ENCODE measurements around the gene SRP54.
"Not testable (repeated sequence)": the region's sequence is repeated elsewhere in the genome, so short reads cannot be mapped to it uniquely, and the experiment has no call there.

SRP54 gene

DNA sequence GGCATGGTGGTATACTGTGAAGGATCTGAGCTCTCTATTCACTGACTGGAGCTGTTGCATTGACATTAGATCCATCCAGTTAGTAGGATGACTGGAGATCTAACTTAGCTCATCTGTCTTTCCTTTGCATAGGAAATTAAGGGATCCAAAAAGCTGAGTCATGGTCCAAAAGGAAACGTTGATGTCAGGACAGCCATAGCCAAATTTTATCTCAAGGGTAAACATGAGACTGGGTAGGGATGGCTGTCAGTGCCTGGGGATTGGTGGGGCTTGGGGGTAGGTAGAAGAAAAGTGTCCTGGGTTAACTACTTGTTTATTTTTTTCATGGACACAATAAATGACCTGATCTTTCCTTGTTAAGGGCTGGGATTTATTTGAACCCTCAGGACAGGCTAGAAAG, 67.9 kb downstream of the SRP54 start:
- DNase-seq: no peak

DNA sequence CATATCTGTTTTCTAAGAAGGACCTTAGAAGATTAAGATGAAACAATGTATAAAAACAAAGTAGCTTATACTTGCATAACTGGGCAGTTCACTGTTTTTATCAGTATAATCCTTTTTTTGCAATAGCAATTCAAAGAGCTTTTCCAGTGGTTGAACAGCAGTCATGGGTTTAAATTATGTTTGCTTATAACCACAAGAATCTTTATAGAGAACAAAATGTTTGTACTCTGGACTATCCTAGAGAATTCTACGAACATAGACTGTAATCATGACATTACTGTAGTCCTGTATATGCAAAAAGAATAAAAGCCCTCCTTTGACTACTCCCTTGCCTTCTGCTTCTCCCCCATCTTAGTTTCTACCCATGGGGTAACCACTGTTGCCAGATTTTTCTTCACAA, 69.0 kb downstream of the SRP54 start:
- no peak for DNase-seq

DNA sequence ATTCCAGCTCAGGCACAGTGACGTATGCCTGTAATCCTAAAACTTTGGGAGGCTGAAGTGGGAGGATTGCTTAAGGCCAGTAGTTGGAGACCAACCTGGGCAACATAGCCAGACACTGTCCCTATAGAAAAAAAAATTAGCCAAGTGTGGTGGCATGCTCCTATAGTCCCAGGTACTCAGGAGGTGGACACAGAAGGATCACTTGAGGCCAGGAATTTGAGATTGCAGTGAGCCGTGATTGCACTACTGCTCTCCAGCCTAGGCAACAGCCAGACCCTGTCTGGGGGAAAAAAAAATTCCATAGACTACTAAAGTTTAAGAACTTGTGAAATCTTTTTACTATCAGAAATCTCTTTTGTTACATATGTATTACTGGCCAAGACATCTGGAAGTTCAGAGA, 69.8 kb downstream of the SRP54 start:
- DNase-seq: no peak

DNA sequence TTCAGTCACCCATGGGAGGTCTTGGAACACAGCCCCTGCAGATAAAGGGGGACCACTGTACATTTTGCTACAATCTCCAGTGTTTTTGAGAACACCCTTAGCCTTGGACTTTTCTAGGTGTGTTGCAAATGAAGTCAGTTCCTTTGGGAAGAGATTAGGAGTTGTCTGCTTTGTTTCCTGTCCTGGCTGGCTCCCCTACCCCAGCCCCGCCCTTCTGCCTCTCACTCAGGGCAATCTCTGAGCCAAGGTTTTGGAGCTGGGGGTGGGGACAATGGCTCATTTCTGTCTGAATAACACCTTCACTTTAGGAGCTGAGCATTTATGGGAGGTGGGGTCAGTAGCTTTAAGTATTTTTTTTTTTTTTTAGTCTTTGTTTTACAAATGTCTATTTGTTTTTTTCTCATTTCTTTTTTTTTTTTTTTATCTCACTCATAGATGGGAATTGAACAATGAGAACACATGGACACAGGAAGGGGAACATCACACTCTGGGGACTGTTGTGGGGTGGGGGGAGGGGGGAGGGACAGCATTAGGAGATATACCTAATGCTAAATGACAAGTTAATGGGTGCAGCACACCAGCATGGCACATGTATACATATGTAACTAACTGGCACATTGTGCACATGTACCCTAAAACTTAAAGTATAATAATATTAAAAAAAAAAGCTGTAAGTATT, 78.5 kb downstream of the SRP54 start:
- not testable (repeated sequence) for DNase-seq

DNA sequence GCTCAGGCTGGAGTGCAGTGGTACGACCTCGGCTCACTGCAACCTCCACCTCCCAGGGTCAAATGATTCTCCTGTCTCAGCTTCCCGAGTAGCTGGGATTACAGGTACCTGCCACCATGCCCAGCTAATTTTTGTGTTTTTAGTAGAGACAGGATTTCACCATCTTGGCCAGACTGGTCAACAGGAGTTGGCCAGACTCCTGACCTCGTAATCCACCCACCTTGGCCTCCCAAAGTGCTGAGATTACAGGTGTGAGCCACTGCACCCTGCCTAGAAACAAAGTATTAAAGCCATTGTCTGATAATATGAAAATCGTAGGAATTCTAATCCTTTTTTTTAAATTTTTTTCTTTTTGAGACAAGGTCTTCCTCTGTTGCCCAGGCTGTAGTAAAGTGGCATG, 82.9 kb downstream of the SRP54 start:
- not testable (repeated sequence) for DNase-seq

DNA sequence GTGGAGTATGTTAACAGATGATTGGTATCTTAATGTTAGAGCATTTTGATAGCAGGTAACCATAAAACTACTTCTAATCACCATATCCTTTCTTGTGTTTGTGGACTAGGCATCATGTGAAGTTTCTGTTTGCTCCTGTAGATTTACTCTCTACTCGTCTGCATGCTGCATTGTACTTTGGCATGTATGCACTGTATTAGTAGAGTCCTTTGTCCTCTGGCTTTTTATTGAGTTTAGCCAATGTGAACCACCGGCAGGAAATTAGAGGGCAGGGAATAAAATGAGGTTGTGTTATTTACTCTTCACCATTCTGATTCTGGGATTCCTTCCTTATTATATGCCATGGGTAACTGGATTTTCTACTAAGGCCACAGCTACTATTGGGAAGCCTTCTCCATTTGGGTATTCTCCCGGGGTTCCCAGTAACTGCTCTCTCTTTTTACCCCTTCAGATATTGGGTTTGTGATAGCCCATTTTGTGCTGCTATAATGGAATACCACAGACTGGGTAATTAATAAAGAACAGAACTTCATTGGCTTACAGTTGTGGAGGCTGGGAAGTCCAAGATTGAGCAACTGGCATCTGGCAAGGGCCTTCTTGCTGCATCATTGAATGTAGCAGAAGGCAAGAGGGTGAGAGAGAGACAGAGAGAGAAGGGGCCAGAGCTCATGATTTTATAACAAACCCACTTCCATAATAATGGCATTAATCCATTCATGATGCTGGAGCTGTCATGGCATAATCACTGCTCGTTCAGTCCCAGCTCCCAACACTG, 85.6 kb downstream of the SRP54 start:
- no peak for DNase-seq

DNA sequence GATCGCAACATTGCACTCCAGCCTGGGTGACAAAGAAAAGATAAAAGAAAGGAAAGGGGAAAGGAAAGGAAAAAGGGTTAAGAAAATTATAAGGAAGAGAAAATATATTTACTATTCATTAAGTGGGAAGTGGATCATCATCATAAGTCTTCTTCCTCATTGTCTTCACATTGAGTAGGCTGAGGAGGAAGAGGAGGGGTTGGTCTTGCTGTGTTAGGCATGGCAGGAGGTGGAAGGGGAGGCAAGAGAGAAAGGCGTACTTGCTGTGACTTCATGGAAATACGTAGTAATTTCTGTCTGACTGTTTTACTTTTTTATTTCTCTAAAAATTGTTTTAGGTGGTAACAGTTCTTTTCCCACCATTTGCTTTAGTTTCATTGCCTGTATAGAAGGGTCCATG, 89.4 kb downstream of the SRP54 start:
- no peak for DNase-seq

DNA sequence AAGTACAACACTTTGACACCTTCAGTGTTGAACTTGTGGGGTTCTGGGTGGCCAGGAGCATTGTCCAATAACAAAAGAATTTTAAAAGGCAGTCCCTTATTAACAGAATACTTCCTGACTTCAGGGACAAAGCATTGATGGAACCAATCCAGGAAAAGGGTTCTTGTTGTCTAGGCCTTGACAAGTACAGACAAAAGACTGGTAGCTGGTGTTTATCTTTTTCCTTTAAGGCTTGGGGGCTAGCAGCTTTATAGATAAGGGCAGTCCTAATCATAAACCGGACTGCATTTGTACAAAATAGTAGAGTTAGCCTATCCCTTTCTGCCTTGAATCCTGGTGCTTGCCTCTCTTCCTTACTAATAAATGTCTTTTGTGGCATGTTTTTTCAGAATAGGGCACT, 90.7 kb downstream of the SRP54 start:
- DNase-seq: no peak

DNA sequence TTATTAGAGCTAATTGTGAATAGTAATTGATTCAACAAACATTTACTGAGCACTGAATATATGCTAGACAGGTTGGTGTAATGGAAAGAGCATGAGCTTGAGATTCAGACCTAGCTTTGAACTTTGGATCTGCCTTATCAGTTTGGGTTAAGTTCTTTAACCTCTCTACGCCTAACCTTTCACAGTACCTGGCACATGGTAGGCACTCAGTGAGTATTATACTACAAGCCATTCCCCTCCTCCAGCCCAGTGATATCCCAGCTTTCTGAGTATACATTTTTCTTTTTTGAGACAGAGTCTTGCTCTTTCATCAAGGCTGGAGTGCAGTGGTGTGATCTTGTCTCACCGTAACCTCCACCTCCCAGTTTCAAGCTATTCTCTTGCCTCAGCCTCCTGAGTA, 95.3 kb downstream of the SRP54 start:
- no peak for DNase-seq

Measured in activated CD4-positive, CD25-positive, alpha-beta regulatory T cell treated with anti-CD3 and anti-CD28 coated beads, Interleukin-2, amount 50 U/mL, for 72 hours (primary cell).